Astrocyte (in vitro differentiated cells and primary cell): ENCODE measurements around the gene TMTC4. TPM values are rescaled to one million over a fixed set of nuclear protein-coding genes. Genes with fewer than 3 reads are reported as not detected.

Experiments
- DNase-seq: peaks from one replicate; pipeline ENCODE4 v3.0.0-alpha.2; 2010; ENCODE audit warnings: low read depth
- FAIRE-seq: peaks from 2 replicates; lab custom pipeline; 2011; peaks lifted over from hg19 to GRCh38; lab: Jason Lieb, UNC
- H2AFZ ChIP-seq: 2 replicates; pipeline ENCODE4 v1.6.0; 2012; ENCODE audit warnings: low read depth, low read length, inconsistent platforms
- H3K27ac ChIP-seq: 2 replicates; pipeline ENCODE4 v1.5.1; 2011; ENCODE audit warnings: low read depth, low read length, inconsistent platforms
- H3K27me3 ChIP-seq: 2 replicates; pipeline ENCODE4 v1.6.0; 2011; ENCODE audit warnings: low read length, inconsistent platforms; ENCODE audit not compliant: insufficient read depth
- H3K36me3 ChIP-seq: 2 replicates; pipeline ENCODE4 v1.5.1; 2011; ENCODE audit warnings: low read length, inconsistent platforms; ENCODE audit not compliant: insufficient read depth
- H3K4me1 ChIP-seq: 2 replicates; pipeline ENCODE4 v1.5.1; 2011; ENCODE audit warnings: low read length, inconsistent platforms; ENCODE audit not compliant: insufficient read depth
- H3K4me2 ChIP-seq: 2 replicates; pipeline ENCODE4 v1.6.0; 2012; ENCODE audit warnings: low read length, inconsistent platforms
- H3K4me3 ChIP-seq: 2 replicates; pipeline ENCODE4 v1.5.1; 2011; ENCODE audit warnings: low read depth, mild to moderate bottlenecking, low read length, inconsistent platforms; ENCODE audit not compliant: insufficient read depth
- H3K79me2 ChIP-seq: 2 replicates; pipeline ENCODE4 v1.6.0; 2012; ENCODE audit warnings: mild to moderate bottlenecking, low read length, inconsistent platforms; ENCODE audit not compliant: insufficient read depth
- H3K9ac ChIP-seq: 2 replicates; pipeline ENCODE4 v1.6.0; 2012; ENCODE audit warnings: mild to moderate bottlenecking, low read length, inconsistent platforms
- H3K9me3 ChIP-seq: 2 replicates; pipeline ENCODE4 v1.5.1; 2012; ENCODE audit warnings: low read depth, mild to moderate bottlenecking, low read length, inconsistent platforms; ENCODE audit not compliant: insufficient read depth
- H4K20me1 ChIP-seq: 2 replicates; pipeline ENCODE4 v1.6.0; 2012; ENCODE audit warnings: low read length, inconsistent platforms; ENCODE audit not compliant: insufficient read depth
- H3K27ac Mint-ChIP-seq: one replicate; pipeline ENCODE4 v1.8.0; 2021; ENCODE audit warnings: mild to moderate bottlenecking, mixed read lengths; ENCODE audit not compliant: unreplicated experiment
- H3K27me3 Mint-ChIP-seq: one replicate; pipeline ENCODE4 v1.8.0; 2021; ENCODE audit warnings: low read depth, mixed read lengths; ENCODE audit not compliant: unreplicated experiment
- H3K36me3 Mint-ChIP-seq: one replicate; pipeline ENCODE4 v1.8.0; 2021; ENCODE audit warnings: low read depth, mixed read lengths; ENCODE audit not compliant: unreplicated experiment
- H3K4me1 Mint-ChIP-seq: one replicate; pipeline ENCODE4 v1.8.0; 2021; ENCODE audit warnings: low read depth, mixed read lengths; ENCODE audit not compliant: unreplicated experiment
- H3K4me3 Mint-ChIP-seq: one replicate; pipeline ENCODE4 v1.8.0; 2021; ENCODE audit warnings: mild to moderate bottlenecking, moderate library complexity, mixed read lengths; ENCODE audit not compliant: unreplicated experiment
- H3K9me3 Mint-ChIP-seq: one replicate; pipeline ENCODE4 v1.8.0; 2021; ENCODE audit warnings: mild to moderate bottlenecking, mixed read lengths; ENCODE audit not compliant: unreplicated experiment
- EZH2 ChIP-seq: IDR thresholded peaks from 2 replicates; pipeline ENCODE4 v1.6.1; 2012; ENCODE audit warnings: mild to moderate bottlenecking, low read length, inconsistent platforms; ENCODE audit not compliant: insufficient read depth
- total RNA-seq: library from RNA; stranded (reverse); gene quantifications from 2 replicates; pipeline ENCODE4 v1.2.1, GENCODE V29; 2021
- TF ChIP-seq, protein P1 (sequence below): IDR thresholded peaks from 2 replicates; pipeline ENCODE4 v1.5.1; 2011; ENCODE audit warnings: low read depth, mild to moderate bottlenecking, inconsistent platforms, low read length, moderate library complexity; ENCODE audit not compliant: insufficient read depth

Gene TMTC4
- total RNA-seq, 1 donor from 2014 or later, result 8.4 TPM

DNA sequence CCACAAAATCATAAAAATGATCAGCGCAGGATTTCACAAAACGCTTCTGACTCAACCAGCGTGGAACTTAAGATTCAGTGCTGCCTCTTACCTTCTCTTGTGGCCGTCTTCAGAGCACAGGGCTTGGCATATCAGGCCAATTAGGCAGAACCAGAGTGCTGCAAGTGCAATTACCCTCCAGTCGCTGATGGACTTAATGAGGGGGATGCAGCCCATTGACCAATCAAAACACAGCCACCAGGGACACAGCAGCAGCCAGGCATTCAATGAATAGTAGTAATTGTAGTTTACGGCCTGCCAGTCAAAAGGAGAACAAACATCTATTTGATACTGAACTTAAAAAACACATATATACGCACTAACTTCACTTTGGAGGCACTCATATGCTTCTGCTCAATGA is 38.2 kb downstream of the TMTC4 start:
- H3K9me3 ChIP-seq, result no peaks in the 10 kb centered on the region
- TF ChIP-seq, protein P1, sequence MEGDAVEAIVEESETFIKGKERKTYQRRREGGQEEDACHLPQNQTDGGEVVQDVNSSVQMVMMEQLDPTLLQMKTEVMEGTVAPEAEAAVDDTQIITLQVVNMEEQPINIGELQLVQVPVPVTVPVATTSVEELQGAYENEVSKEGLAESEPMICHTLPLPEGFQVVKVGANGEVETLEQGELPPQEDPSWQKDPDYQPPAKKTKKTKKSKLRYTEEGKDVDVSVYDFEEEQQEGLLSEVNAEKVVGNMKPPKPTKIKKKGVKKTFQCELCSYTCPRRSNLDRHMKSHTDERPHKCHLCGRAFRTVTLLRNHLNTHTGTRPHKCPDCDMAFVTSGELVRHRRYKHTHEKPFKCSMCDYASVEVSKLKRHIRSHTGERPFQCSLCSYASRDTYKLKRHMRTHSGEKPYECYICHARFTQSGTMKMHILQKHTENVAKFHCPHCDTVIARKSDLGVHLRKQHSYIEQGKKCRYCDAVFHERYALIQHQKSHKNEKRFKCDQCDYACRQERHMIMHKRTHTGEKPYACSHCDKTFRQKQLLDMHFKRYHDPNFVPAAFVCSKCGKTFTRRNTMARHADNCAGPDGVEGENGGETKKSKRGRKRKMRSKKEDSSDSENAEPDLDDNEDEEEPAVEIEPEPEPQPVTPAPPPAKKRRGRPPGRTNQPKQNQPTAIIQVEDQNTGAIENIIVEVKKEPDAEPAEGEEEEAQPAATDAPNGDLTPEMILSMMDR, result no peak
- TF ChIP-seq EZH2, result no peak
- H3K4me2 ChIP-seq, result no peak overlapping the region
- Mint-ChIP-seq H3K36me3 (no peaks in the 10 kb centered on the region), H3K27ac (no peak overlapping the region), H3K4me1 (no peaks in the 10 kb centered on the region), H3K27me3 (no peaks in the 10 kb centered on the region), H3K9me3 (no peaks in the 10 kb centered on the region), H3K4me3 (no peak overlapping the region)
- H3K9ac ChIP-seq, result no peak overlapping the region
- H3K79me2 ChIP-seq, result no peaks in the 10 kb centered on the region
- H4K20me1 ChIP-seq, result no peaks in the 10 kb centered on the region
- no peak overlapping the region for H3K27ac ChIP-seq
- no peak overlapping the region for H3K4me3 ChIP-seq
- no peak for DNase-seq
- FAIRE-seq, result no peak
- peaks cover 19% of the 10 kb centered on the region for H3K36me3 ChIP-seq
- H3K4me1 ChIP-seq, result peaks cover 13% of the 10 kb centered on the region
- no peaks in the 10 kb centered on the region for H3K27me3 ChIP-seq
- H2AFZ ChIP-seq, result no peak overlapping the region

- Histone ChIP-seq H3K9ac (no peak overlapping the region), H4K20me1 (no peaks in the 10 kb centered on the region), H3K27me3 (no peaks in the 10 kb centered on the region), H3K36me3 (peaks cover 19% of the 10 kb centered on the region), H3K4me2 (no peak overlapping the region), H3K4me1 (peaks cover 13% of the 10 kb centered on the region), H3K27ac (no peak overlapping the region), H2AFZ (no peak overlapping the region), H3K79me2 (no peaks in the 10 kb centered on the region), H3K4me3 (no peak overlapping the region), H3K9me3 (no peaks in the 10 kb centered on the region)
- no peak for TF ChIP-seq EZH2
- TF ChIP-seq, protein P1, result no peak
- DNase-seq (no peak), FAIRE-seq (no peak)
- Mint-ChIP-seq H3K27me3 (no peaks in the 10 kb centered on the region), H3K27ac (no peak overlapping the region), H3K4me1 (no peaks in the 10 kb centered on the region), H3K9me3 (no peaks in the 10 kb centered on the region), H3K4me3 (no peak overlapping the region), H3K36me3 (no peaks in the 10 kb centered on the region)
Measured at GRCh38 chr13:100636004-100636403, 38.6 kb downstream of the TMTC4 start.

DNA sequence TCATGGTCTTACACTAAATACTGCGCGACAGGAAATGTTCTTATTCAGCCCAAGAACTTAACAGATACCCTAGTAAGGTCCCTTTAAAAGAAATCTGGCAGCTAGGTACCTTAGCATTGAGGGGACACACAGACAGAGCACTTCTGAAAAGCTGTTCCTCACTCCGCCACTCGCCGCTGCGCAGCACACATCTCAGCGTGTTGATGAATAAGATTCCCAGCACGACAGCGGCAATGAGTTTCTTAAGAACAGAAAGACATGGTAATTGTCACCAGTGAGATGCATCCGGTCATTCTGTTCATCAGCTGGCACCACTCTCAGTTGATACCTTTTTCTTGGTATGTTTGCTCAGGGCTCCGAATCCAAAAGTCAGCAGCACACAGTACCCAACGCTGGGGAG is 39.9 kb downstream of the TMTC4 start:
- no peaks in the 10 kb centered on the region for H3K36me3 Mint-ChIP-seq

More for the DNA sequence above, 39.9 kb downstream of the TMTC4 start:
- H3K4me1 ChIP-seq, result peaks cover 13% of the 10 kb centered on the region
- no peak overlapping the region for H3K9ac ChIP-seq
- no peaks in the 10 kb centered on the region for H3K27me3 ChIP-seq
- no peak for FAIRE-seq
- H3K27ac ChIP-seq, result no peak overlapping the region
- no peaks in the 10 kb centered on the region for H3K79me2 ChIP-seq
- no peak overlapping the region for H2AFZ ChIP-seq
- H3K36me3 ChIP-seq, result peaks cover 19% of the 10 kb centered on the region
- Mint-ChIP-seq H3K27me3 (no peaks in the 10 kb centered on the region), H3K27ac (no peak overlapping the region), H3K4me3 (no peak overlapping the region), H3K9me3 (no peaks in the 10 kb centered on the region), H3K4me1 (peaks cover 4% of the 10 kb centered on the region)
- no peaks in the 10 kb centered on the region for H4K20me1 ChIP-seq
- H3K9me3 ChIP-seq, result no peaks in the 10 kb centered on the region
- DNase-seq, result no peak
- H3K4me3 ChIP-seq, result no peak overlapping the region
- H3K4me2 ChIP-seq, result no peak overlapping the region
- no peak for TF ChIP-seq EZH2
